NCI-H526 (cell line): ENCODE results near the gene AMZ2.
A peak's percentile ranks its signal among the peaks of the same experiment; 100 is the strongest.
"Not testable (repeated sequence)": the region's sequence is repeated elsewhere in the genome, so short reads cannot be mapped to it uniquely, and the experiment has no call there.

Experiments used
- DNase-seq, 2 experiments: peaks; one replicate each; lab custom pipeline; 2025; lab: John Stamatoyannopoulos, UW

AMZ2 gene

GRCh38 chr17:68220786-68221185, 27.1 kb upstream of the AMZ2 start:
- not testable (repeated sequence) for DNase-seq

- no peak for DNase-seq
Observed at GRCh38 chr17:68221786-68222185, 26.1 kb upstream of the AMZ2 start.

- DNase-seq, result no peak
Observed at GRCh38 chr17:68222606-68223005, 25.2 kb upstream of the AMZ2 start.

- DNase-seq, result not testable (repeated sequence)
Observed at GRCh38 chr17:68225055-68225454, 22.8 kb upstream of the AMZ2 start.

GRCh38 chr17:68228039-68228680, 19.7 kb upstream of the AMZ2 start:
- not testable (repeated sequence) for DNase-seq

- no peak for DNase-seq
Observed at GRCh38 chr17:68228817-68229570, 18.8 kb upstream of the AMZ2 start.

GRCh38 chr17:68229619-68230018, 18.2 kb upstream of the AMZ2 start:
- no peak for DNase-seq

GRCh38 chr17:68231131-68231530, 16.7 kb upstream of the AMZ2 start:
- DNase-seq, result not testable (repeated sequence)

- no peak for DNase-seq
Observed at GRCh38 chr17:68231541-68231940, 16.3 kb upstream of the AMZ2 start.

- DNase-seq, result not testable (repeated sequence)
Observed at GRCh38 chr17:68232741-68233140, 15.1 kb upstream of the AMZ2 start.

- not testable (repeated sequence) for DNase-seq
Observed at GRCh38 chr17:68234726-68235335, 13.0 kb upstream of the AMZ2 start.

GRCh38 chr17:68235336-68235791, 12.5 kb upstream of the AMZ2 start:
- not testable (repeated sequence) for DNase-seq

- not testable (repeated sequence) for DNase-seq
Observed at GRCh38 chr17:68237369-68238163, 10.3 kb upstream of the AMZ2 start.

GRCh38 chr17:68238164-68238870, 9.5 kb upstream of the AMZ2 start:
- DNase-seq, result no peak

GRCh38 chr17:68238871-68239253, 9.0 kb upstream of the AMZ2 start:
- no peak for DNase-seq

GRCh38 chr17:68239632-68240366, 8.0 kb upstream of the AMZ2 start:
- no peak for DNase-seq

- no peak for DNase-seq
Observed at GRCh38 chr17:68246271-68247028, 1.4 kb upstream of the AMZ2 start.

GRCh38 chr17:68248199-68248825, 469 bp downstream of the AMZ2 start:
- DNase-seq, result peak; percentile 55 to 71

GRCh38 chr17:68248891-68249290, 1.0 kb downstream of the AMZ2 start:
- no peak for DNase-seq

GRCh38 chr17:68249354-68249765, 1.5 kb downstream of the AMZ2 start:
- DNase-seq, result no peak
